H1 (cell line): ENCODE data around the gene DIPK1A. TPM values are rescaled to one million over a fixed set of nuclear protein-coding genes. Genes with fewer than 3 reads are reported as not detected.

Experiments
- CTCF ChIA-PET: fragments of 300-600 bp; sonication (Branson Sonifier 250); formaldehyde crosslinking; loops from one replicate; lab custom pipeline; 2021; ENCODE audit not compliant: partially characterized antibody; lab: Charles Lee
- POLR2A ChIA-PET: fragments of 300-600 bp; sonication (Branson Sonifier 250); formaldehyde crosslinking; loops from one replicate; lab custom pipeline; 2021; ENCODE audit warnings: inconsistent platforms; ENCODE audit not compliant: partially characterized antibody; lab: Charles Lee
- DNase-seq, 2 experiments: peaks; one replicate each; pipeline versions ENCODE4 v3.0.0 to v3.0.0-alpha.2; 2010 to 2022; ENCODE audit warnings: low spot score in 2 of 2, low read depth in 1 of 2, mixed read lengths in 1 of 2
- FAIRE-seq: peaks from 2 replicates; lab custom pipeline; 2011; peaks lifted over from hg19 to GRCh38; lab: Jason Lieb, UNC
- H2AFZ ChIP-seq: 2 replicates; pipeline ENCODE4 v1.8.1; 2012; ENCODE audit warnings: low read length, inconsistent platforms
- H2AK5ac ChIP-seq: 2 replicates; pipeline ENCODE4 v1.6.1; 2013; ENCODE audit warnings: low read depth, low read length
- H2BK120ac ChIP-seq: replicated peaks from 2 replicates; pipeline ENCODE3; 2013; ENCODE audit warnings: low read depth, low read length, inconsistent platforms
- H2BK12ac ChIP-seq: 2 replicates; pipeline ENCODE4 v1.6.1; 2013; ENCODE audit warnings: low read depth, low read length
- H2BK15ac ChIP-seq: 2 replicates; pipeline ENCODE4 v1.6.1; 2013; ENCODE audit warnings: low read length
- H2BK20ac ChIP-seq: 2 replicates; pipeline ENCODE4 v1.6.1; 2013; ENCODE audit warnings: low read length
- H2BK5ac ChIP-seq: 2 replicates; pipeline ENCODE4 v1.6.1; 2013; ENCODE audit warnings: low read depth, low read length
- H3K14ac ChIP-seq: 2 replicates; pipeline ENCODE4 v1.6.1; 2013; ENCODE audit warnings: inconsistent platforms; ENCODE audit not compliant: insufficient read length
- H3K18ac ChIP-seq: 2 replicates; pipeline ENCODE4 v1.6.1; 2013; ENCODE audit warnings: low read length; ENCODE audit errors: extremely low read depth
- H3K23ac ChIP-seq: 2 replicates; pipeline ENCODE4 v1.6.1; 2013; ENCODE audit warnings: inconsistent platforms; ENCODE audit not compliant: insufficient read length
- H3K23me2 ChIP-seq: 2 replicates; pipeline ENCODE4 v1.6.1; 2013; ENCODE audit warnings: low read depth, low read length
- H3K27ac ChIP-seq: 2 replicates; pipeline ENCODE4 v1.6.1; 2011; ENCODE audit warnings: low read depth, low read length, inconsistent platforms
- H3K27me3 ChIP-seq, 4 experiments: replicated peaks in 1 of 4; 1 replicate in 1 of 4; 2 replicates in 3 of 4; pipeline versions ENCODE4 v1.6.1 to v1.8.1; 2011 to 2013; ENCODE audit warnings: low read length in 3 of 4, mild to moderate bottlenecking in 3 of 4, inconsistent platforms in 2 of 4, mixed read lengths in 2 of 4, moderate library complexity in 1 of 4; ENCODE audit not compliant: control insufficient read depth in 3 of 4, insufficient read depth in 3 of 4; ENCODE audit errors: extremely low read depth in 1 of 4
- H3K36me3 ChIP-seq, 4 experiments: 2 replicates each; pipeline versions ENCODE4 v1.6.1 to v1.8.1; 2011 to 2013; ENCODE audit warnings: mild to moderate bottlenecking in 4 of 4, low read length in 3 of 4, moderate library complexity in 2 of 4, control low read depth in 1 of 4, inconsistent platforms in 1 of 4; ENCODE audit not compliant: insufficient read depth in 4 of 4, control insufficient read depth in 2 of 4
- H3K4ac ChIP-seq: replicated peaks from 2 replicates; pipeline ENCODE3; 2013; ENCODE audit warnings: low read length, low read depth, mixed read lengths, inconsistent platforms; ENCODE audit not compliant: insufficient read length
- H3K4me1 ChIP-seq, 4 experiments: replicated peaks in 1 of 4; 1 replicate in 1 of 4; 2 replicates in 3 of 4; pipeline versions ENCODE4 v1.6.1 to v1.8.1; 2011 to 2013; ENCODE audit warnings: low read length in 3 of 4, inconsistent platforms in 2 of 4, mixed read lengths in 1 of 4; ENCODE audit not compliant: insufficient read depth in 4 of 4, control insufficient read depth in 3 of 4
- H3K4me2 ChIP-seq, 2 experiments: 2 replicates each; pipeline versions ENCODE4 v1.6.1 to v1.8.1; 2011 to 2013; ENCODE audit warnings: low read depth in 2 of 2, low read length in 2 of 2, control low read depth in 1 of 2, inconsistent platforms in 1 of 2, mild to moderate bottlenecking in 1 of 2; ENCODE audit not compliant: insufficient read depth in 1 of 2
- H3K4me3 ChIP-seq, 4 experiments: fragments of 200-600, 300-600 bp in 1 of 4; sonication (generic), shearing (Covaris generic), sonication (Bioruptor Twin) in 1 of 4; 2 replicates each; pipeline versions ENCODE4 v1.5.1 to v1.8.1; 2011 to 2016; ENCODE audit warnings: low read length in 4 of 4, low read depth in 3 of 4, control low read depth in 2 of 4, inconsistent platforms in 2 of 4, mild to moderate bottlenecking in 2 of 4, mixed read lengths in 1 of 4, moderate library complexity in 1 of 4; ENCODE audit not compliant: insufficient read depth in 2 of 4; ENCODE audit errors: extremely low read depth in 1 of 4
- H3K56ac ChIP-seq: replicated peaks from 2 replicates; pipeline ENCODE3; 2013; ENCODE audit warnings: low read depth, mild to moderate bottlenecking, mixed read lengths, low read length, inconsistent platforms; ENCODE audit not compliant: insufficient read length
- H3K79me1 ChIP-seq: 2 replicates; pipeline ENCODE4 v1.6.1; 2013; ENCODE audit warnings: low read depth, low read length, control low read depth
- H3K79me2 ChIP-seq, 2 experiments: 2 replicates each; pipeline versions ENCODE4 v1.6.1 to v1.8.1; 2012 to 2013; ENCODE audit warnings: low read length in 2 of 2, mild to moderate bottlenecking in 2 of 2, inconsistent platforms in 1 of 2; ENCODE audit not compliant: insufficient read depth in 2 of 2, control insufficient read depth in 1 of 2
- H3K9ac ChIP-seq, 4 experiments: replicated peaks in 1 of 4; 1 replicate in 1 of 4; 2 replicates in 3 of 4; pipeline versions ENCODE4 v1.6.1 to v1.8.1; 2011 to 2013; ENCODE audit warnings: low read depth in 3 of 4, low read length in 3 of 4, control low read depth in 2 of 4, mild to moderate bottlenecking in 2 of 4, moderate library complexity in 2 of 4, inconsistent platforms in 1 of 4; ENCODE audit errors: extremely low read depth in 1 of 4
- H3K9me3 ChIP-seq, 2 experiments: 2 replicates each; pipeline versions ENCODE4 v1.6.1 to v1.8.1; 2012 to 2013; ENCODE audit warnings: mild to moderate bottlenecking in 2 of 2, moderate library complexity in 2 of 2, control low read depth in 1 of 2, inconsistent platforms in 1 of 2, low read depth in 1 of 2, low read length in 1 of 2, mixed read lengths in 1 of 2; ENCODE audit not compliant: insufficient read depth in 2 of 2
- H4K20me1 ChIP-seq, 2 experiments: replicated peaks in 1 of 2; 2 replicates each; pipeline versions ENCODE3 to v1.8.1; 2011 to 2013; ENCODE audit warnings: inconsistent platforms in 2 of 2, low read length in 2 of 2, mild to moderate bottlenecking in 1 of 2; ENCODE audit not compliant: insufficient read depth in 2 of 2, control insufficient read depth in 1 of 2
- H4K5ac ChIP-seq: 2 replicates; pipeline ENCODE4 v1.6.1; 2013; ENCODE audit warnings: low read length, low read depth, mixed read lengths, inconsistent platforms; ENCODE audit not compliant: insufficient read length
- H4K8ac ChIP-seq: 2 replicates; pipeline ENCODE4 v1.8.0; 2013; ENCODE audit warnings: mild to moderate bottlenecking, moderate library complexity, low read length, inconsistent platforms; ENCODE audit not compliant: insufficient read depth; ENCODE audit errors: extremely low read depth
- H4K91ac ChIP-seq: replicated peaks from 2 replicates; pipeline ENCODE3; 2013; ENCODE audit warnings: low read length, mixed read lengths, inconsistent platforms; ENCODE audit not compliant: insufficient read length
- BRCA1 ChIP-seq: IDR thresholded peaks from 2 replicates; pipeline ENCODE4 v1.6.1; 2012; ENCODE audit warnings: low read depth, low read length, improper control_type of control experiment
- CEBPB ChIP-seq: IDR thresholded peaks from 2 replicates; pipeline ENCODE4 v1.6.1; 2012; ENCODE audit warnings: low read depth, low read length
- CHD1 ChIP-seq: IDR thresholded peaks from 2 replicates; pipeline ENCODE4 v1.6.1; 2012; ENCODE audit warnings: low read depth, low read length, improper control_type of control experiment
- CREB1 ChIP-seq: IDR thresholded peaks from 2 replicates; pipeline ENCODE4 v1.6.1; 2012; ENCODE audit warnings: inconsistent platforms
- E2F6 ChIP-seq: IDR thresholded peaks from 2 replicates; pipeline ENCODE4 v1.6.1; 2012; ENCODE audit warnings: inconsistent platforms
- EP300 ChIP-seq, 2 experiments: IDR thresholded peaks; 1 replicate in 1 of 2; 2 replicates in 1 of 2; pipeline ENCODE4 v1.6.1; 2011 to 2012; ENCODE audit warnings: low read depth in 2 of 2, low read length in 2 of 2, mild to moderate bottlenecking in 2 of 2, borderline replicate concordance in 1 of 2, inconsistent platforms in 1 of 2, moderate library complexity in 1 of 2
- HDAC6 ChIP-seq: IDR thresholded peaks from one replicate; pipeline ENCODE4 v1.7.1; 2012; ENCODE audit warnings: low read depth, mild to moderate bottlenecking, inconsistent platforms, low read length, moderate library complexity
- KDM4A ChIP-seq: IDR thresholded peaks from one replicate; pipeline ENCODE4 v1.7.1; 2012; ENCODE audit warnings: low read depth, mild to moderate bottlenecking, moderate library complexity, low read length, inconsistent platforms; ENCODE audit not compliant: severe bottlenecking
- PHF8 ChIP-seq: fragments of 200-600 bp; sonication (generic); conservative IDR thresholded peaks from 2 replicates; pipeline ENCODE4 v1.7.1; 2012; ENCODE audit warnings: low read depth, mild to moderate bottlenecking, inconsistent platforms, low read length, moderate library complexity
- POU5F1 ChIP-seq: IDR thresholded peaks from 2 replicates; pipeline ENCODE4 v1.6.1; 2011; ENCODE audit warnings: low read depth, mild to moderate bottlenecking, low read length, moderate library complexity
- SIN3A ChIP-seq, 2 experiments: IDR thresholded peaks in 1 of 2; conservative IDR thresholded peaks in 1 of 2; 2 replicates each; pipeline ENCODE4 v1.6.1; 2011 to 2012; ENCODE audit warnings: low read length in 2 of 2, improper control_type of control experiment in 1 of 2, low read depth in 1 of 2, mild to moderate bottlenecking in 1 of 2
- TAF7 ChIP-seq: optimal IDR thresholded peaks from 2 replicates; pipeline ENCODE3; 2011; ENCODE audit warnings: low read depth, mild to moderate bottlenecking, inconsistent platforms, low read length, moderate library complexity, borderline replicate concordance
- WGBS, 2 experiments: shearing (Covaris generic) in 1 of 2; methylation state at CpG; one replicate each; pipeline versions ENCODE4 v1.1.6 to v1.1.7; 2013 to 2015; ENCODE audit warnings: low lambda C conversion rate in 2 of 2, mixed read lengths in 2 of 2, inconsistent platforms in 1 of 2, low coverage in 1 of 2, missing lambda C conversion rate in 1 of 2; ENCODE audit not compliant: insufficient replicate concordance in 2 of 2, insufficient coverage in 1 of 2, insufficient read length in 1 of 2; ENCODE audit errors: extremely low coverage in 1 of 2, missing lambda C conversion rate in 1 of 2; 5-methylcytosine and 5-hydroxymethylcytosine counted together
- polyA plus RNA-seq, 7 experiments: library from polyadenylated mRNA; depleted of rRNA in 3 of 7; stranded (reverse) in 5 of 7; unstranded in 2 of 7; fragments of >200 nt in 5 of 7; fragments of 200-250 nt in 2 of 7; gene quantifications; 1 replicate in 5 of 7; 2 replicates in 1 of 7; 4 replicates in 1 of 7; pipeline versions ENCODE4 v1.2.1 to v1.2.3, GENCODE V29; 2011 to 2013; ENCODE audit warnings: missing spikeins in 2 of 7, mixed read lengths in 2 of 7
- total RNA-seq: library from RNA; stranded (reverse); fragmentation: NEBNext Ultra II Directional; extraction: Animal tissue kit (Norgen Biotek cat#: 25700); gene quantifications from 2 replicates; pipeline ENCODE4 v1.2.1, GENCODE V29; 2021

The DIPK1A gene
- total and polyA plus RNA-seq, 2 of the 8 experiments (the other 6 are each of a cell fraction or from before 2014, with no cell fraction given), result 2.5 to 5.0 TPM

- H3K56ac ChIP-seq, result no peak overlapping the region
- H2BK12ac ChIP-seq, result no peak overlapping the region
- no peak overlapping the region for H3K4me2 ChIP-seq
- ChIA-PET CTCF (interaction anchor here (0.6 to 4.5 kb wide), 11 partner anchors 9 to 729 kb away, joined by 3 to 24 read pairs (median 6); partner anchors contain the start of gene DIPK1A), POLR2A (interaction anchor here (0.6 to 1.8 kb wide), 3 partner anchors 11 to 171 kb away, joined by 3 to 7 read pairs (median 4); partner anchors contain the start of gene RPL5)
- no peak overlapping the region for H3K23ac ChIP-seq
- no peak overlapping the region for H2BK5ac ChIP-seq
- H2AFZ ChIP-seq, result peak overlapping the region; percentile 38; the same call in 1 of the 2 replicates
- no peaks in the 10 kb centered on the region for H3K36me3 ChIP-seq
- H3K79me2 ChIP-seq, result no peaks in the 10 kb centered on the region
- H2AK5ac ChIP-seq, result no peak overlapping the region
- no peak overlapping the region for H2BK15ac ChIP-seq
- DNase-seq (peak in 1 of 2 experiments; percentile 26), FAIRE-seq (no peak)
- H3K4me1 ChIP-seq, result peaks cover 0 to 8% (median 5%) of the 10 kb centered on the region in 4 experiments; a peak in 3 of 7 replicates
- H3K4me3 ChIP-seq, result no peak overlapping the region
- no peak overlapping the region for H4K91ac ChIP-seq
- H4K5ac ChIP-seq, result no peak overlapping the region
- no peak overlapping the region for H3K27ac ChIP-seq
- H3K27me3 ChIP-seq, result no peaks in the 10 kb centered on the region
- WGBS, 2 experiments, result 79% methylated on average over 2 of the region's 2 CpGs; no CpG with 5 or more reads in 1 of the 2 experiments
- no peaks in the 10 kb centered on the region for H3K79me1 ChIP-seq
- H3K14ac ChIP-seq, result no peak overlapping the region
- H3K9me3 ChIP-seq, result no peaks in the 10 kb centered on the region
- no peak overlapping the region for H3K9ac ChIP-seq
- H3K18ac ChIP-seq, result no peak overlapping the region
- no peaks in the 10 kb centered on the region for H3K23me2 ChIP-seq
- no peak overlapping the region for H3K4ac ChIP-seq
- H2BK20ac ChIP-seq, result no peak overlapping the region
- no peak overlapping the region for H2BK120ac ChIP-seq
- no peak overlapping the region for H4K8ac ChIP-seq
- H4K20me1 ChIP-seq, result no peaks in the 10 kb centered on the region
- TF ChIP-seq TAF7, result no peak
- TF ChIP-seq POU5F1, result no peak
- TF ChIP-seq BRCA1, result no peak
- no peak for TF ChIP-seq CEBPB
- no peak for TF ChIP-seq PHF8
- TF ChIP-seq EP300 (IDR thresholded peaks at IDR 0.05; ENCODE audit: borderline replicate concordance in 1 of 2, low read depth in 2 of 2, low read length in 2 of 2), result no peak
- TF ChIP-seq E2F6, result no peak
- TF ChIP-seq HDAC6, result no peak
- TF ChIP-seq SIN3A (conservative IDR thresholded peaks at IDR 0.05 in 1 of 2, IDR thresholded peaks at IDR 0.05 in 1 of 2; ENCODE audit: low read depth in 1 of 2, low read length in 2 of 2), result no peak
- no peak for TF ChIP-seq CREB1
- TF ChIP-seq CHD1, result no peak
- no peak for TF ChIP-seq KDM4A
These were observed 41.5 kb upstream of the DIPK1A start for GRCh38 chr1:93002781-93003180.
